ENCODE measurements around the gene VIPR2.
"Not testable (repeated sequence)": the region's sequence is repeated elsewhere in the genome, so short reads cannot be mapped to it uniquely, and the experiment has no call there.

The VIPR2 gene

GRCh38 chr7:159102681-159103381, 41.8 kb downstream of the VIPR2 start:
- DNase-seq: no peak

- DNase-seq: not testable (repeated sequence)
Observed at GRCh38 chr7:159101661-159102091, 43.0 kb downstream of the VIPR2 start.

- DNase-seq: not testable (repeated sequence)
Observed at GRCh38 chr7:159101083-159101395, 43.6 kb downstream of the VIPR2 start.

GRCh38 chr7:159100281-159101082, 44.2 kb downstream of the VIPR2 start:
- not testable (repeated sequence) for DNase-seq

GRCh38 chr7:159099711-159100231, 44.9 kb downstream of the VIPR2 start:
- DNase-seq: no peak

GRCh38 chr7:159098811-159099655, 45.6 kb downstream of the VIPR2 start:
- DNase-seq: no peak

- no peak for DNase-seq
Observed at GRCh38 chr7:159098424-159098786, 46.3 kb downstream of the VIPR2 start.

GRCh38 chr7:159097661-159098423, 46.8 kb downstream of the VIPR2 start:
- DNase-seq: no peak

- DNase-seq: no peak
Observed at GRCh38 chr7:159096736-159097581, 47.7 kb downstream of the VIPR2 start.

- no peak for DNase-seq
Observed at GRCh38 chr7:159095979-159096411, 48.7 kb downstream of the VIPR2 start.

- no peak for DNase-seq
Observed at GRCh38 chr7:159094919-159095915, 49.5 kb downstream of the VIPR2 start.

GRCh38 chr7:159094023-159094740, 50.5 kb downstream of the VIPR2 start:
- no peak for DNase-seq

GRCh38 chr7:159093351-159093971, 51.2 kb downstream of the VIPR2 start:
- DNase-seq: no peak

GRCh38 chr7:159092701-159093121, 52.0 kb downstream of the VIPR2 start:
- DNase-seq: no peak

GRCh38 chr7:159091480-159092475, 52.9 kb downstream of the VIPR2 start:
- DNase-seq: no peak

- DNase-seq: no peak
Observed at GRCh38 chr7:159091041-159091440, 53.6 kb downstream of the VIPR2 start.

- no peak for DNase-seq
Observed at GRCh38 chr7:159088016-159088865, 56.4 kb downstream of the VIPR2 start.

All from SHP77 (cell line).